HepG2 (cell line): ENCODE measurements around the gene CACNA1D. TPM values are rescaled to one million over a fixed set of nuclear protein-coding genes. Genes with fewer than 3 reads are reported as not detected.

ENCODE experiments used
- BCL6 ChIP-seq: IDR thresholded peaks from 2 replicates; pipeline ENCODE4 v1.6.1; 2016; ENCODE audit warnings: missing genetic modification reagents, missing compliant biosample characterization
- CREB1 ChIP-seq, 2 experiments: fragments of 450-650 bp in 1 of 2; IDR thresholded peaks; 2 replicates each; pipeline ENCODE4 v1.6.1; 2016 to 2017; ENCODE audit warnings: control low read depth in 1 of 2, mild to moderate bottlenecking in 1 of 2, missing compliant biosample characterization in 1 of 2, missing genetic modification characterization in 1 of 2
- ETV6 ChIP-seq: sonication (generic); formaldehyde crosslinking; conservative IDR thresholded peaks from 2 replicates; pipeline ENCODE4 v1.4.0; 2020; ENCODE audit warnings: missing genetic modification reagents
- FUBP1 ChIP-seq: sonication (generic); formaldehyde crosslinking; IDR thresholded peaks from 2 replicates; pipeline ENCODE4 v1.5.1; 2020; ENCODE audit warnings: missing genetic modification reagents, mild to moderate bottlenecking, borderline replicate concordance
- HBP1 ChIP-seq: IDR thresholded peaks from 2 replicates; pipeline ENCODE4 v1.6.1; 2016; ENCODE audit warnings: low read depth, control low read depth
- HHEX ChIP-seq: IDR thresholded peaks from 2 replicates; pipeline ENCODE4 v1.6.1; 2016; ENCODE audit warnings: control low read depth
- HIVEP1 ChIP-seq: sonication (generic); formaldehyde crosslinking; IDR thresholded peaks from 2 replicates; pipeline ENCODE4 v1.4.0; 2020; ENCODE audit warnings: mild to moderate bottlenecking, missing genetic modification reagents
- NR2F6 ChIP-seq, 2 experiments: IDR thresholded peaks; 2 replicates each; pipeline ENCODE4 v1.6.1; 2016; ENCODE audit warnings: antibody characterized with exemption in 1 of 2, mild to moderate bottlenecking in 1 of 2
- SOX6 ChIP-seq, 2 experiments: fragments of 450-650 bp in 1 of 2; sonication (generic) in 1 of 2; formaldehyde crosslinking in 1 of 2; IDR thresholded peaks; 2 replicates each; pipeline versions ENCODE4 v1.4.0 to v1.6.1; 2017 to 2020; ENCODE audit warnings: antibody characterized with exemption in 1 of 2, mild to moderate bottlenecking in 1 of 2, missing genetic modification reagents in 1 of 2
- SP5 ChIP-seq: IDR thresholded peaks from 2 replicates; pipeline ENCODE4 v1.6.1; 2016; ENCODE audit warnings: low read depth, borderline replicate concordance
- SRY ChIP-seq: sonication (generic); formaldehyde crosslinking; IDR thresholded peaks from 2 replicates; pipeline ENCODE4 v1.8.0; 2022; ENCODE audit warnings: mild to moderate bottlenecking, missing genetic modification reagents
- TCF12 ChIP-seq, 2 experiments: fragments of 450-650 bp in 1 of 2; sonication (generic) in 1 of 2; formaldehyde crosslinking in 1 of 2; IDR thresholded peaks; 2 replicates each; pipeline versions ENCODE4 v1.6.1 to v1.8.0; 2017 to 2022; ENCODE audit warnings: antibody characterized with exemption in 1 of 2, mild to moderate bottlenecking in 1 of 2, missing genetic modification reagents in 1 of 2, moderate library complexity in 1 of 2
- TCF7L2 ChIP-seq: IDR thresholded peaks from 2 replicates; pipeline ENCODE4 v1.6.1; 2011; ENCODE audit warnings: mild to moderate bottlenecking, low read depth, low read length, moderate library complexity
- XRCC5 ChIP-seq: fragments of 200-400 bp; formaldehyde crosslinking; optimal IDR thresholded peaks from 2 replicates; pipeline ENCODE3; 2017; ENCODE audit warnings: mild to moderate bottlenecking, low read length
- ZHX1 ChIP-seq: sonication (generic); formaldehyde crosslinking; IDR thresholded peaks from 2 replicates; pipeline ENCODE4 v1.8.1; 2022; ENCODE audit warnings: low read depth, mild to moderate bottlenecking, missing genetic modification reagents
- ZNF337 ChIP-seq: sonication (generic); formaldehyde crosslinking; IDR thresholded peaks from 2 replicates; pipeline ENCODE4 v1.5.1; 2020; ENCODE audit warnings: missing genetic modification reagents, low read depth, mild to moderate bottlenecking, borderline replicate concordance
- ZNF431 ChIP-seq: sonication (generic); formaldehyde crosslinking; IDR thresholded peaks from 2 replicates; pipeline ENCODE4 v1.9.0; 2022; ENCODE audit warnings: missing genetic modification reagents, low read depth, mild to moderate bottlenecking, borderline replicate concordance
- ZNF672 ChIP-seq: sonication (generic); formaldehyde crosslinking; IDR thresholded peaks from 2 replicates; pipeline ENCODE4 v1.8.1; 2022; ENCODE audit warnings: missing genetic modification reagents
- ZNF724P ChIP-seq: sonication (generic); formaldehyde crosslinking; IDR thresholded peaks from 2 replicates; pipeline ENCODE4 v1.8.0; 2022; ENCODE audit warnings: missing genetic modification reagents, borderline replicate concordance
- polyA plus RNA-seq, 8 experiments: library from polyadenylated mRNA; depleted of rRNA in 3 of 8; stranded (reverse) in 7 of 8; unstranded in 1 of 8; fragments of >200 nt; fragmentation: Illumina TruSeq in 4 of 8; extraction: Trizol in 4 of 8; gene quantifications; 2 replicates each; pipeline versions ENCODE4 v1.2.1 to v1.2.3, GENCODE V29; 2011 to 2016; ENCODE audit warnings: low read depth in 4 of 8, missing spikeins in 1 of 8, mixed read lengths in 1 of 8; ENCODE audit not compliant: insufficient read depth in 1 of 8
- total RNA-seq, 5 experiments: library from RNA; depleted of rRNA; stranded (reverse); fragments of >200 nt; fragmentation: Illumina TruSeq; extraction: Trizol; gene quantifications; 2 replicates each; pipeline ENCODE4 v1.2.3, GENCODE V29; 2016; ENCODE audit warnings: low read depth in 1 of 5
- TF ChIP-seq, protein P1 (sequence below): sonication (generic); formaldehyde crosslinking; IDR thresholded peaks from 2 replicates; pipeline ENCODE4 v1.4.0; 2020; ENCODE audit warnings: mild to moderate bottlenecking, low read depth, missing genetic modification reagents

CACNA1D gene
- total and polyA plus RNA-seq, 2 of the 13 experiments (the other 11 are each of a cell fraction or from before 2014, with no cell fraction given), result 0.26 to 0.38 TPM

- peak; percentile 77 for TF ChIP-seq HIVEP1 (CRISPR knock-in tag)
- TF ChIP-seq NR2F6 (IDR thresholded peaks at IDR 0.05), result peak; percentile 48; the same call in 1 of the 2 replicates
- peak; percentile 79 for TF ChIP-seq NR2F6 (CRISPR knock-in tag; IDR thresholded peaks at IDR 0.05)
- peak; percentile 2; the same call in 1 of the 2 replicates for TF ChIP-seq ZNF724P
- peak; percentile 25 for TF ChIP-seq HHEX (CRISPR knock-in tag)
- TF ChIP-seq BCL6 (CRISPR knock-in tag), result peak; percentile 68; the same call in 1 of the 2 replicates
- TF ChIP-seq, protein P1, sequence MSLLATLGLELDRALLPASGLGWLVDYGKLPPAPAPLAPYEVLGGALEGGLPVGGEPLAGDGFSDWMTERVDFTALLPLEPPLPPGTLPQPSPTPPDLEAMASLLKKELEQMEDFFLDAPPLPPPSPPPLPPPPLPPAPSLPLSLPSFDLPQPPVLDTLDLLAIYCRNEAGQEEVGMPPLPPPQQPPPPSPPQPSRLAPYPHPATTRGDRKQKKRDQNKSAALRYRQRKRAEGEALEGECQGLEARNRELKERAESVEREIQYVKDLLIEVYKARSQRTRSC, result no peak
- no peak for TF ChIP-seq ZNF337 (CRISPR knock-in tag)
- TF ChIP-seq XRCC5, result peak; percentile 84
- TF ChIP-seq TCF12 (IDR thresholded peaks at IDR 0.05), result no peak
- peak; percentile 74; the same call in 1 of the 2 replicates for TF ChIP-seq TCF12 (CRISPR knock-in tag; IDR thresholded peaks at IDR 0.05)
- TF ChIP-seq HBP1 (CRISPR knock-in tag), result 0 out of 2 replicates have a peak, but pooled peaks have one; percentile 64
- 0 out of 2 replicates have a peak, but pooled peaks have one; percentile 34 for TF ChIP-seq ZHX1 (CRISPR knock-in tag)
- no peak for TF ChIP-seq TCF7L2
- peak; percentile 37; the same call in 1 of the 2 replicates for TF ChIP-seq ZNF431 (CRISPR knock-in tag)
- peak; percentile 86 for TF ChIP-seq SP5 (CRISPR knock-in tag)
- no peak for TF ChIP-seq ZNF672 (CRISPR knock-in tag)
- TF ChIP-seq FUBP1, result no peak
- peak; percentile 72; the same call in 1 of the 2 replicates for TF ChIP-seq SRY
- TF ChIP-seq SOX6 (IDR thresholded peaks at IDR 0.05), result no peak
- peak; percentile 98 for TF ChIP-seq SOX6 (CRISPR knock-in tag; IDR thresholded peaks at IDR 0.05)
- peak; percentile 39; the same call in 1 of the 2 replicates for TF ChIP-seq CREB1 (IDR thresholded peaks at IDR 0.05)
- peak; percentile 66 for TF ChIP-seq CREB1 (CRISPR knock-in tag; IDR thresholded peaks at IDR 0.05)
- TF ChIP-seq ETV6 (CRISPR knock-in tag), result no peak
These were observed 348.2 kb downstream of the CACNA1D start (continued) for GRCh38 chr3:53842436-53843194.
